Panc1 (cell line): ENCODE measurements around the gene SOX4. TPM values are rescaled to one million over a fixed set of nuclear protein-coding genes. Genes with fewer than 3 reads are reported as not detected.

Source experiments
- ATAC-seq: fragments of 200-7000 bp; cut with Tn5 transposase; 2 replicates; pipeline ENCODE4 v1.9.1; 2020; ENCODE audit warnings: mild to moderate bottlenecking, moderate library complexity
- BruUV-seq: library from RNA; stranded (reverse); fragments of 400-500 nt; replicated peaks from 2 replicates; lab custom pipeline; 2021; lab: Mats Ljungman, UMichigan
- CTCF ChIA-PET: fragments of 300-600 bp; sonication (Branson Sonifier 250); formaldehyde crosslinking; loops from one replicate; lab custom pipeline; 2022; ENCODE audit warnings: antibody characterized with exemption; lab: Charles Lee
- POLR2A ChIA-PET: fragments of 300-600 bp; sonication (Branson Sonifier 250); formaldehyde crosslinking; loops from one replicate; lab custom pipeline; 2022; ENCODE audit warnings: antibody characterized with exemption; lab: Charles Lee
- DNase-seq: peaks from one replicate; pipeline ENCODE4 v3.0.0-alpha.2; 2010; ENCODE audit warnings: low read depth, low spot score
- H3K27ac ChIP-seq: 2 replicates; pipeline ENCODE4 v1.5.1; 2011; ENCODE audit warnings: mild to moderate bottlenecking, low read length, inconsistent platforms
- H3K27me3 ChIP-seq: fragments of 200-500 bp; sonication (Bioruptor generic); 2 replicates; pipeline ENCODE4 v1.6.0; 2014; ENCODE audit warnings: low read length, inconsistent platforms; ENCODE audit not compliant: control insufficient read depth, insufficient read depth
- H3K36me3 ChIP-seq: fragments of 200-500 bp; sonication (Bioruptor generic); 2 replicates; pipeline ENCODE4 v1.5.1; 2014; ENCODE audit warnings: inconsistent platforms, mild to moderate bottlenecking, low read length, moderate library complexity; ENCODE audit not compliant: control insufficient read depth, insufficient read depth
- H3K4me1 ChIP-seq: 2 replicates; pipeline ENCODE4 v1.5.1; 2011; ENCODE audit warnings: inconsistent platforms, mild to moderate bottlenecking, low read length, moderate library complexity; ENCODE audit not compliant: control insufficient read depth, insufficient read depth
- H3K4me3 ChIP-seq, 2 experiments: 2 replicates each; pipeline ENCODE4 v1.5.1; 2011 to 2012; ENCODE audit warnings: low read depth in 2 of 2, low read length in 2 of 2, mild to moderate bottlenecking in 2 of 2, inconsistent platforms in 1 of 2, moderate library complexity in 1 of 2
- H3K9me3 ChIP-seq: fragments of 200-500 bp; sonication (Bioruptor generic); 2 replicates; pipeline ENCODE4 v1.5.1; 2014; ENCODE audit warnings: low read depth, mild to moderate bottlenecking, inconsistent platforms, low read length, moderate library complexity; ENCODE audit not compliant: control insufficient read depth, insufficient read depth
- POLR2AphosphoS5 ChIP-seq: IDR thresholded peaks from 2 replicates; pipeline ENCODE4 v1.6.1; 2012; ENCODE audit warnings: mild to moderate bottlenecking, low read depth, low read length, moderate library complexity
- REST ChIP-seq, 2 experiments: IDR thresholded peaks; 2 replicates each; pipeline ENCODE4 v1.6.1; 2011 to 2012; ENCODE audit warnings: low read depth in 2 of 2, control low read depth in 1 of 2, low read length in 1 of 2, mild to moderate bottlenecking in 1 of 2, moderate library complexity in 1 of 2; ENCODE audit not compliant: insufficient read depth in 1 of 2
- SIN3A ChIP-seq: IDR thresholded peaks from 2 replicates; pipeline ENCODE4 v1.6.1; 2012; ENCODE audit warnings: low read depth, mild to moderate bottlenecking, low read length, moderate library complexity, borderline replicate concordance; ENCODE audit not compliant: insufficient read depth
- TCF7L2 ChIP-seq: IDR thresholded peaks from 2 replicates; pipeline ENCODE4 v1.6.1; 2011; ENCODE audit warnings: mild to moderate bottlenecking, low read depth, low read length, inconsistent platforms
- in situ Hi-C: cut with HindIII; loops from 2 replicates; pipeline ENCODE4 v1.10.0; 2016; ENCODE audit warnings: low sequenced_read_pairs, low pct_unique_long_range_greater_than_20kb
- intact Hi-C: fragments of 100-400 bp; cut with micrococcal nuclease; formaldehyde crosslinking; loops from one replicate; pipeline ENCODE4 v1.10.0; 2022; ENCODE audit not compliant: unreplicated experiment
- total RNA-seq: library from RNA; stranded (reverse); gene quantifications from one replicate; pipeline ENCODE4 v1.2.1, GENCODE V29; 2021; ENCODE audit not compliant: unreplicated experiment
- TF ChIP-seq, protein P1 (sequence below): fragments of 450-650 bp; IDR thresholded peaks from 2 replicates; pipeline ENCODE4 v1.5.1; 2017; ENCODE audit warnings: mild to moderate bottlenecking

Gene SOX4
- total RNA-seq, 1 experiment from 2014 or later: 71.9 TPM

DNA sequence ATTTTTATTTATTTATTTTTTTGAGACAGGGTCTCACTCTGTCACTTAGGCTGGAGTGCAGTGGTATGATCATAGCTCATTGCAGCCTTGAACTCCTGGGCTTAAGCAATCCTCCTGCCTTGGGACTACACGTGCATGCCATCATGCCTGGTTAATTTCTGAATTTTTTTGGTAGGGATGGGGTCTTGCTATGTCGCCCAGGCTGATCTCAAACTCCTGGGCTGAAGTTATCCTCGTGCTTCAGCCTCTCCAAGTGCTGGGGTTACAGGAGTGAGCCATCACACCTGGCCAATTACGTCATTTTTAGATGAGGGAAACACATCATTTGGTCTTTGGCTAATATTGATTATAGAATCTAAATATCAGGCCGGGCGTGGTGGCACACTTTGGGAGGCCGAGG is 32.1 kb downstream of the SOX4 start:
- intact Hi-C loops (no loop called here), in situ Hi-C loops (no loop called here)
- ChIA-PET CTCF (no interaction called here), POLR2A (no interaction called here)
- H3K27ac ChIP-seq: no peak overlapping the region
- TF ChIP-seq POLR2AphosphoS5 (no peak), REST (IDR thresholded peaks at IDR 0.05; ENCODE audit: insufficient read depth in 1 of 2, low read depth in 2 of 2, low read length in 1 of 2) (no peak), TCF7L2 (no peak), SIN3A (no peak)
- TF ChIP-seq, protein P1, sequence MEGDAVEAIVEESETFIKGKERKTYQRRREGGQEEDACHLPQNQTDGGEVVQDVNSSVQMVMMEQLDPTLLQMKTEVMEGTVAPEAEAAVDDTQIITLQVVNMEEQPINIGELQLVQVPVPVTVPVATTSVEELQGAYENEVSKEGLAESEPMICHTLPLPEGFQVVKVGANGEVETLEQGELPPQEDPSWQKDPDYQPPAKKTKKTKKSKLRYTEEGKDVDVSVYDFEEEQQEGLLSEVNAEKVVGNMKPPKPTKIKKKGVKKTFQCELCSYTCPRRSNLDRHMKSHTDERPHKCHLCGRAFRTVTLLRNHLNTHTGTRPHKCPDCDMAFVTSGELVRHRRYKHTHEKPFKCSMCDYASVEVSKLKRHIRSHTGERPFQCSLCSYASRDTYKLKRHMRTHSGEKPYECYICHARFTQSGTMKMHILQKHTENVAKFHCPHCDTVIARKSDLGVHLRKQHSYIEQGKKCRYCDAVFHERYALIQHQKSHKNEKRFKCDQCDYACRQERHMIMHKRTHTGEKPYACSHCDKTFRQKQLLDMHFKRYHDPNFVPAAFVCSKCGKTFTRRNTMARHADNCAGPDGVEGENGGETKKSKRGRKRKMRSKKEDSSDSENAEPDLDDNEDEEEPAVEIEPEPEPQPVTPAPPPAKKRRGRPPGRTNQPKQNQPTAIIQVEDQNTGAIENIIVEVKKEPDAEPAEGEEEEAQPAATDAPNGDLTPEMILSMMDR: no peak
- no peaks in the 10 kb centered on the region for H3K9me3 ChIP-seq
- ATAC-seq (no peak), DNase-seq (no peak)
- no TSS peak for BruUV-seq
- H3K4me1 ChIP-seq: no peaks in the 10 kb centered on the region
- H3K27me3 ChIP-seq: no peaks in the 10 kb centered on the region
- H3K36me3 ChIP-seq: no peaks in the 10 kb centered on the region
- H3K4me3 ChIP-seq: no peak overlapping the region

DNA sequence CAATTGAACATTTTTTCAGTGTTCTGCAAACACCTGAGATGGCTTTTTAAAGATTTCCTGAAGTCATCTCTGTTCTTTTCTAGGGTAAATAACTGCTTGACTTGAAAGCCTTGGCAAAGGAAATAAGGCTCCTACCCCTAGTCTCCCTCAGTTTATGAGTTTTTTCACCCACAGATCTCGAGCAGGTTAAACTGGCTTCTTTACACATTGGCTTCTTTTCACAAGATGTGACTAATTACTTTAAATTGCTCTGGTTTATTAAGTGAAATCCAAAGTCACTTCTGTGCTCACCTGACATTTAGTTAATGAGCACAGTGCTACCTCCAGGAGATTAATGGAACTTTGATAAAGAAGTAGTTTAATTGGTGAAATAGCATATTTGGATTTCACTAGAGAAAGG is 33.2 kb downstream of the SOX4 start:
- no peaks in the 10 kb centered on the region for H3K4me1 ChIP-seq
- POLR2A ChIA-PET: no interaction called here

DNA sequence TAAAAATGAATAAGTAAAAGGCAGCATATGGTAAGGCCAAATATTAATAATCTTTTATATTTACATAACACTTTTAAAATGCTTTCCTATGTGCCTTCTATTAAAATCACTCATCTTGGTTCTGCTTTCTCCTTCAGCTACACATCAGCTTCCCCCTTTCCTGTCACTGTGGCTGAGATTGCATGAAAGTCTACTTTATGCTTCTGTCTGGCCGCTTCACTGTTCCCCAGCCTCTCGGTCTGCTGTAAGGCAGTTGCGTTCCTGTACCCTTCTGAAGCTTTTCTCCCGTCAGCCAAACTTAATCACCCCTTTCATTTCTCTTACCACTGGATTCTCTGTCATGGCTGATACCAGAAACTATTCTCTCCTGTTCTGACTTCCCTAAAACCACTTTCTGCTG is 34.6 kb downstream of the SOX4 start:
- Histone ChIP-seq H3K27ac (no peak overlapping the region), H3K36me3 (no peaks in the 10 kb centered on the region), H3K27me3 (no peaks in the 10 kb centered on the region), H3K9me3 (no peaks in the 10 kb centered on the region), H3K4me1 (no peaks in the 10 kb centered on the region), H3K4me3 (no peak overlapping the region)
- intact Hi-C loops: no loop called here
- no peak for DNase-seq
- TF ChIP-seq POLR2AphosphoS5: no peak
- no peak for TF ChIP-seq REST (IDR thresholded peaks at IDR 0.05; ENCODE audit: insufficient read depth in 1 of 2, low read depth in 2 of 2, low read length in 1 of 2)
- TF ChIP-seq SIN3A: no peak
- TF ChIP-seq, protein P1: no peak
- no peak for TF ChIP-seq TCF7L2
- ATAC-seq: no peak
- in situ Hi-C loops: no loop called here
- CTCF ChIA-PET: no interaction called here
- BruUV-seq: no TSS peak
- POLR2A ChIA-PET: no interaction called here

More for the DNA sequence above, 33.2 kb downstream of the SOX4 start:
- Histone ChIP-seq H3K36me3 (no peaks in the 10 kb centered on the region), H3K4me3 (no peak overlapping the region), H3K9me3 (no peaks in the 10 kb centered on the region), H3K27me3 (no peaks in the 10 kb centered on the region), H3K27ac (no peak overlapping the region)
- no peak for DNase-seq
- in situ Hi-C loops (no loop called here), intact Hi-C loops (no loop called here)
- TF ChIP-seq SIN3A (no peak), TCF7L2 (no peak)
- CTCF ChIA-PET: no interaction called here
- BruUV-seq: no TSS peak
- no peak for ATAC-seq
